HepG2 (cell line): ENCODE measurements around the gene PML. TPM values are rescaled to one million over a fixed set of nuclear protein-coding genes. Genes with fewer than 3 reads are reported as not detected.

ENCODE experiments used
- ATF7-NPFF ChIP-seq: sonication (generic); formaldehyde crosslinking; IDR thresholded peaks from 2 replicates; pipeline ENCODE4 v1.8.1; 2023; ENCODE audit warnings: mild to moderate bottlenecking, low read depth, missing genetic modification reagents, moderate library complexity
- CCAR2 ChIP-seq: fragments of 200-400 bp; formaldehyde crosslinking; optimal IDR thresholded peaks from 2 replicates; pipeline ENCODE3; 2018; ENCODE audit warnings: low read depth, mild to moderate bottlenecking, low read length, moderate library complexity
- DR1 ChIP-seq: sonication (generic); formaldehyde crosslinking; IDR thresholded peaks from 2 replicates; pipeline ENCODE4 v1.8.0; 2021; ENCODE audit warnings: mild to moderate bottlenecking, missing genetic modification reagents, inconsistent platforms
- ELF4 ChIP-seq: sonication (generic); formaldehyde crosslinking; IDR thresholded peaks from 2 replicates; pipeline ENCODE4 v1.5.0; 2020; ENCODE audit warnings: missing genetic modification reagents, mild to moderate bottlenecking, moderate library complexity, borderline replicate concordance
- HDAC1 ChIP-seq: sonication (generic); formaldehyde crosslinking; IDR thresholded peaks from 2 replicates; pipeline ENCODE4 v1.5.1; 2020; ENCODE audit warnings: mild to moderate bottlenecking, missing genetic modification reagents
- JUND ChIP-seq: sonication (generic); formaldehyde crosslinking; IDR thresholded peaks from 2 replicates; pipeline ENCODE4 v1.8.0; 2022; ENCODE audit warnings: mild to moderate bottlenecking, missing genetic modification reagents
- LBX2 ChIP-seq: sonication (generic); formaldehyde crosslinking; IDR thresholded peaks from 2 replicates; pipeline ENCODE4 v1.5.0; 2020; ENCODE audit warnings: missing genetic modification reagents, mild to moderate bottlenecking, borderline replicate concordance
- MAFK ChIP-seq, 2 experiments: IDR thresholded peaks in 1 of 2; conservative IDR thresholded peaks in 1 of 2; 2 replicates each; pipeline ENCODE4 v1.6.1; 2011; ENCODE audit warnings: improper control_type of control experiment in 2 of 2, low read length in 2 of 2
- NCOA1 ChIP-seq: sonication (generic); formaldehyde crosslinking; IDR thresholded peaks from 2 replicates; pipeline ENCODE4 v1.9.0; 2021; ENCODE audit warnings: missing genetic modification reagents
- POLR2AphosphoS5 ChIP-seq: IDR thresholded peaks from 2 replicates; pipeline ENCODE4 v1.6.1; 2012; ENCODE audit warnings: low read depth, low read length
- PREB ChIP-seq: sonication (generic); formaldehyde crosslinking; IDR thresholded peaks from 2 replicates; pipeline ENCODE4 v1.4.0; 2020; ENCODE audit warnings: missing genetic modification reagents
- PRMT3 ChIP-seq: sonication (generic); formaldehyde crosslinking; IDR thresholded peaks from 2 replicates; pipeline ENCODE4 v1.8.1; 2022; ENCODE audit warnings: low read depth, mild to moderate bottlenecking, moderate library complexity, missing genetic modification reagents, borderline replicate concordance
- SNAI1 ChIP-seq: sonication (generic); formaldehyde crosslinking; IDR thresholded peaks from 2 replicates; pipeline ENCODE4 v1.5.0; 2020; ENCODE audit warnings: mild to moderate bottlenecking, missing genetic modification reagents, borderline replicate concordance
- TBP ChIP-seq: sonication (generic); formaldehyde crosslinking; IDR thresholded peaks from 2 replicates; pipeline ENCODE4 v1.5.0; 2020; ENCODE audit warnings: missing genetic modification reagents
- ZNF224 ChIP-seq: sonication (generic); formaldehyde crosslinking; IDR thresholded peaks from 2 replicates; pipeline ENCODE4 v1.5.0; 2020; ENCODE audit warnings: mild to moderate bottlenecking, missing genetic modification reagents
- ZNF232 ChIP-seq: sonication (generic); formaldehyde crosslinking; IDR thresholded peaks from 2 replicates; pipeline ENCODE4 v1.4.0; 2020; ENCODE audit warnings: missing genetic modification reagents, borderline replicate concordance
- ZNF879 ChIP-seq: sonication (generic); formaldehyde crosslinking; IDR thresholded peaks from 2 replicates; pipeline ENCODE4 v1.8.1; 2023; ENCODE audit warnings: missing genetic modification reagents
- polyA plus RNA-seq, 8 experiments: library from polyadenylated mRNA; depleted of rRNA in 3 of 8; stranded (reverse) in 7 of 8; unstranded in 1 of 8; fragments of >200 nt; fragmentation: Illumina TruSeq in 4 of 8; extraction: Trizol in 4 of 8; gene quantifications; 2 replicates each; pipeline versions ENCODE4 v1.2.1 to v1.2.3, GENCODE V29; 2011 to 2016; ENCODE audit warnings: low read depth in 4 of 8, missing spikeins in 1 of 8, mixed read lengths in 1 of 8; ENCODE audit not compliant: insufficient read depth in 1 of 8
- total RNA-seq, 5 experiments: library from RNA; depleted of rRNA; stranded (reverse); fragments of >200 nt; fragmentation: Illumina TruSeq; extraction: Trizol; gene quantifications; 2 replicates each; pipeline ENCODE4 v1.2.3, GENCODE V29; 2016; ENCODE audit warnings: low read depth in 1 of 5
- TF ChIP-seq, protein P1 (sequence below): sonication (generic); formaldehyde crosslinking; IDR thresholded peaks from 2 replicates; pipeline ENCODE4 v1.5.1; 2020; ENCODE audit warnings: mild to moderate bottlenecking, missing genetic modification reagents, borderline replicate concordance
- TF ChIP-seq, protein P2 (sequence below), 2 experiments: sonication (generic) in 1 of 2; formaldehyde crosslinking in 1 of 2; IDR thresholded peaks; 2 replicates each; pipeline versions ENCODE4 v1.5.1 to v1.6.1; 2011 to 2020; ENCODE audit warnings: borderline replicate concordance in 1 of 2, low read depth in 1 of 2, low read length in 1 of 2, mild to moderate bottlenecking in 1 of 2, missing genetic modification reagents in 1 of 2, moderate library complexity in 1 of 2

The PML gene
- total and polyA plus RNA-seq, 2 of the 13 experiments (the other 11 are each of a cell fraction or from before 2014, with no cell fraction given) = 2.9 to 3.9 TPM

DNA sequence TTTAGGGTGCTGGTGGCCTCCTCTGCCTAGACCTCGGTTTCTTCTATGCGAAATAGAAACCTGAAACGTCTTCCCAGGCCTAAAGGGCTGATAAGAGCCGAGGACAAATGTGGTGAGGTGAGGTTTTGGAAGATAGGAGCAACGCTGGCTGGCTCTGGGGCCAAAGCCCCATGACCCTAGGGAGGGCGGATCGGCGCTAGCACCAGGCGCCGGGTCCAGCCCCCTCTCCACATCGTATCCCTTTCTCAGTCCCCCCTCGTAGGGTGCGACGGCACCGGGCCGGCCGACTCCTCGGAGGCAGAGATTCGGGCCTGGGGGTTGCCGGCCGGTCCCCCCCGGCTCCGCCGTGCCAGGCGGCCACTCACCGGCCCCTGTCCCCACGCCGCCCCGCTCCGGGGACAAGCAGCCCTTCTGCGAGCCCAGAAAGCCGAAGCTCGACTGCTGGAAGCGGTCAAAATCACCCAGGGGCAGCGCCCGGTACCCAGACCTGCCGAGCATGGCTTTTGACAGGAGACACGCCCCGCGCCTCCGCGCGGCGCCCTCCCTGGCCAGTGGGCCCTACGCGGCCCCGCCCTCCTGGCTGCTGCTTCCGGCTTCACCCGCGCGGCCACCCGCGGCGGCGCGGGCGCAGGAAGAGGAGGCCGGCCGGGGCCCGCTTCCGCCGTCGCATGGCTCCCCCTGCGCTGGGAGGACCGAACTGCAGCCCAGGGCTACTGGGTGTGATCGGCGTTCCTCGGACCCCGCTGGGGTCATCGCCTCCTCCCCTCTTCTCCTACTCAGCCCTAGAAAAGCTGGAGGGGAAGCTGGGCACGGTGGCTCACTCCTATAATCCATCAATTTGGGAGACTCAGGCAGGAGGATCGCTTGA is 2.6 kb upstream of the PML start, which contains the start of gene STOML1 (continued):
- TF ChIP-seq, protein P1, sequence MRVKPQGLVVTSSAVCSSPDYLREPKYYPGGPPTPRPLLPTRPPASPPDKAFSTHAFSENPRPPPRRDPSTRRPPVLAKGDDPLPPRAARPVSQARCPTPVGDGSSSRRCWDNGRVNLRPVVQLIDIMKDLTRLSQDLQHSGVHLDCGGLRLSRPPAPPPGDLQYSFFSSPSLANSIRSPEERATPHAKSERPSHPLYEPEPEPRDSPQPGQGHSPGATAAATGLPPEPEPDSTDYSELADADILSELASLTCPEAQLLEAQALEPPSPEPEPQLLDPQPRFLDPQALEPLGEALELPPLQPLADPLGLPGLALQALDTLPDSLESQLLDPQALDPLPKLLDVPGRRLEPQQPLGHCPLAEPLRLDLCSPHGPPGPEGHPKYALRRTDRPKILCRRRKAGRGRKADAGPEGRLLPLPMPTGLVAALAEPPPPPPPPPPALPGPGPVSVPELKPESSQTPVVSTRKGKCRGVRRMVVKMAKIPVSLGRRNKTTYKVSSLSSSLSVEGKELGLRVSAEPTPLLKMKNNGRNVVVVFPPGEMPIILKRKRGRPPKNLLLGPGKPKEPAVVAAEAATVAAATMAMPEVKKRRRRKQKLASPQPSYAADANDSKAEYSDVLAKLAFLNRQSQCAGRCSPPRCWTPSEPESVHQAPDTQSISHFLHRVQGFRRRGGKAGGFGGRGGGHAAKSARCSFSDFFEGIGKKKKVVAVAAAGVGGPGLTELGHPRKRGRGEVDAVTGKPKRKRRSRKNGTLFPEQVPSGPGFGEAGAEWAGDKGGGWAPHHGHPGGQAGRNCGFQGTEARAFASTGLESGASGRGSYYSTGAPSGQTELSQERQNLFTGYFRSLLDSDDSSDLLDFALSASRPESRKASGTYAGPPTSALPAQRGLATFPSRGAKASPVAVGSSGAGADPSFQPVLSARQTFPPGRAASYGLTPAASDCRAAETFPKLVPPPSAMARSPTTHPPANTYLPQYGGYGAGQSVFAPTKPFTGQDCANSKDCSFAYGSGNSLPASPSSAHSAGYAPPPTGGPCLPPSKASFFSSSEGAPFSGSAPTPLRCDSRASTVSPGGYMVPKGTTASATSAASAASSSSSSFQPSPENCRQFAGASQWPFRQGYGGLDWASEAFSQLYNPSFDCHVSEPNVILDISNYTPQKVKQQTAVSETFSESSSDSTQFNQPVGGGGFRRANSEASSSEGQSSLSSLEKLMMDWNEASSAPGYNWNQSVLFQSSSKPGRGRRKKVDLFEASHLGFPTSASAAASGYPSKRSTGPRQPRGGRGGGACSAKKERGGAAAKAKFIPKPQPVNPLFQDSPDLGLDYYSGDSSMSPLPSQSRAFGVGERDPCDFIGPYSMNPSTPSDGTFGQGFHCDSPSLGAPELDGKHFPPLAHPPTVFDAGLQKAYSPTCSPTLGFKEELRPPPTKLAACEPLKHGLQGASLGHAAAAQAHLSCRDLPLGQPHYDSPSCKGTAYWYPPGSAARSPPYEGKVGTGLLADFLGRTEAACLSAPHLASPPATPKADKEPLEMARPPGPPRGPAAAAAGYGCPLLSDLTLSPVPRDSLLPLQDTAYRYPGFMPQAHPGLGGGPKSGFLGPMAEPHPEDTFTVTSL (CRISPR knock-in tag) = no peak
- TF ChIP-seq POLR2AphosphoS5 = no peak
- TF ChIP-seq PREB (CRISPR knock-in tag) = no peak
- no peak for TF ChIP-seq NCOA1 (CRISPR knock-in tag)
- no peak for TF ChIP-seq DR1 (CRISPR knock-in tag)
- no peak for TF ChIP-seq JUND (CRISPR knock-in tag)
- TF ChIP-seq, protein P2, sequence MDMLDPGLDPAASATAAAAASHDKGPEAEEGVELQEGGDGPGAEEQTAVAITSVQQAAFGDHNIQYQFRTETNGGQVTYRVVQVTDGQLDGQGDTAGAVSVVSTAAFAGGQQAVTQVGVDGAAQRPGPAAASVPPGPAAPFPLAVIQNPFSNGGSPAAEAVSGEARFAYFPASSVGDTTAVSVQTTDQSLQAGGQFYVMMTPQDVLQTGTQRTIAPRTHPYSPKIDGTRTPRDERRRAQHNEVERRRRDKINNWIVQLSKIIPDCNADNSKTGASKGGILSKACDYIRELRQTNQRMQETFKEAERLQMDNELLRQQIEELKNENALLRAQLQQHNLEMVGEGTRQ (IDR thresholded peaks at IDR 0.05; ENCODE audit: low read depth, low read length) = no peak
- TF ChIP-seq, protein P2 (CRISPR knock-in tag; IDR thresholded peaks at IDR 0.05; ENCODE audit: borderline replicate concordance) = no peak
- no peak for TF ChIP-seq SNAI1 (CRISPR knock-in tag)
- peak; percentile 66 for TF ChIP-seq HDAC1 (CRISPR knock-in tag)
- peak; percentile 64; the same call in 1 of the 2 replicates for TF ChIP-seq ATF7-NPFF (CRISPR knock-in tag)
- no peak for TF ChIP-seq CCAR2
- no peak for TF ChIP-seq ELF4 (CRISPR knock-in tag)
- no peak for TF ChIP-seq PRMT3 (CRISPR knock-in tag)
- no peak for TF ChIP-seq ZNF232 (CRISPR knock-in tag)
- TF ChIP-seq ZNF879 (CRISPR knock-in tag) = no peak
- no peak for TF ChIP-seq TBP (CRISPR knock-in tag)
- no peak for TF ChIP-seq LBX2
- no peak for TF ChIP-seq MAFK (conservative IDR thresholded peaks at IDR 0.05 in 1 of 2, IDR thresholded peaks at IDR 0.05 in 1 of 2; ENCODE audit: low read length in 2 of 2)
- no peak for TF ChIP-seq ZNF224 (CRISPR knock-in tag)
